Fibroblast of mammary gland (primary cell): Measurements from ENCODE around the gene DLG2.
A peak's percentile ranks its signal among the peaks of the same experiment; 100 is the strongest.

Experiments used
- DNase-seq: peaks from one replicate; pipeline ENCODE4 v3.0.0-alpha.2; 2010; ENCODE audit warnings: low read depth
- H3K4me3 ChIP-seq: 2 replicates; pipeline ENCODE4 v1.5.1; 2011; ENCODE audit warnings: low read depth, mild to moderate bottlenecking, low read length, moderate library complexity; ENCODE audit not compliant: control insufficient read depth
- TF ChIP-seq, protein P1 (sequence below): conservative IDR thresholded peaks from 2 replicates; pipeline ENCODE4 v1.5.1; 2011; ENCODE audit warnings: low read depth, low read length, inconsistent platforms; ENCODE audit not compliant: control insufficient read depth, insufficient read depth

The DLG2 gene

DNA sequence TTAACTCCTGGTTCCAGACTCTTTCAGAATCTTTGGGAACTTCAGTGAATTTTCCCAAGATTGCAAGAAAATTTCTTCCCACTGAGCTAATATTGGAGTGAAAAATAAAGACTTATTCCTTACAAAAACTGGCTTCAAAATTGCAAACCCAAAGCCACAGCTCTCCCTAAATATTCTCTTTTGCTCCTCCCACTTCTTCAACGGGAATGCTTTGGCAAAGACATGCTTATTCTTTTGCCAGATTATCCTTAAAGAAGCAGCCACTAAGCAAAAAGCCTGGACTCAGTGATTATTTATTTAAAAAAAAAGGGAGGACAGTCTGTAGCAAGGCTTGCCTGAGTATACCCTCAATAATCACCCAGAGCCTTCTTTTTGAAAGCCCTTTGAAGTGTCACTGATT lies 1438.6 kb downstream of the DLG2 start:
- no peak overlapping the region for H3K4me3 ChIP-seq

DNA sequence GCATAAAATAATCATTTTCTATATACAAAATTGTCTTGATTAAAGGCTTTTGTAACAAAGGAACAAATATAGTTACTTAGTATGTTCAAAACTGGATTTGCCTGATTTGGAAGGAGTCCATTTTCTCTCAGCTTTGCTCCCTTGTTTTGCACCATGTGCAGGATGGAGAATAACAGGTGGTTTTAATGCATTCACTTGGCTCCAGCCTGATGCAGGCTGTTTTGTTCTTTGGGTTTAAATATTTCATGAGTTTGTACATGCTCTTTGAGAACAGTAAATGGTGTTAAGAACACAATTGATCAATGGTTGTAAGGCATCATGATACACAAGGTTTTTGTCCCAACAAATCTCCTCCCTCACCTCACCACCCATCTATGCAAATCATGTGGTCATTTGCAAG lies 1454.1 kb downstream of the DLG2 start:
- no peak overlapping the region for H3K4me3 ChIP-seq
- TF ChIP-seq, protein P1, sequence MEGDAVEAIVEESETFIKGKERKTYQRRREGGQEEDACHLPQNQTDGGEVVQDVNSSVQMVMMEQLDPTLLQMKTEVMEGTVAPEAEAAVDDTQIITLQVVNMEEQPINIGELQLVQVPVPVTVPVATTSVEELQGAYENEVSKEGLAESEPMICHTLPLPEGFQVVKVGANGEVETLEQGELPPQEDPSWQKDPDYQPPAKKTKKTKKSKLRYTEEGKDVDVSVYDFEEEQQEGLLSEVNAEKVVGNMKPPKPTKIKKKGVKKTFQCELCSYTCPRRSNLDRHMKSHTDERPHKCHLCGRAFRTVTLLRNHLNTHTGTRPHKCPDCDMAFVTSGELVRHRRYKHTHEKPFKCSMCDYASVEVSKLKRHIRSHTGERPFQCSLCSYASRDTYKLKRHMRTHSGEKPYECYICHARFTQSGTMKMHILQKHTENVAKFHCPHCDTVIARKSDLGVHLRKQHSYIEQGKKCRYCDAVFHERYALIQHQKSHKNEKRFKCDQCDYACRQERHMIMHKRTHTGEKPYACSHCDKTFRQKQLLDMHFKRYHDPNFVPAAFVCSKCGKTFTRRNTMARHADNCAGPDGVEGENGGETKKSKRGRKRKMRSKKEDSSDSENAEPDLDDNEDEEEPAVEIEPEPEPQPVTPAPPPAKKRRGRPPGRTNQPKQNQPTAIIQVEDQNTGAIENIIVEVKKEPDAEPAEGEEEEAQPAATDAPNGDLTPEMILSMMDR, result no peak
- no peak for DNase-seq

More for the DNA sequence above, 1438.6 kb downstream of the DLG2 start:
- DNase-seq, result no peak
- TF ChIP-seq, protein P1, result no peak

DNA sequence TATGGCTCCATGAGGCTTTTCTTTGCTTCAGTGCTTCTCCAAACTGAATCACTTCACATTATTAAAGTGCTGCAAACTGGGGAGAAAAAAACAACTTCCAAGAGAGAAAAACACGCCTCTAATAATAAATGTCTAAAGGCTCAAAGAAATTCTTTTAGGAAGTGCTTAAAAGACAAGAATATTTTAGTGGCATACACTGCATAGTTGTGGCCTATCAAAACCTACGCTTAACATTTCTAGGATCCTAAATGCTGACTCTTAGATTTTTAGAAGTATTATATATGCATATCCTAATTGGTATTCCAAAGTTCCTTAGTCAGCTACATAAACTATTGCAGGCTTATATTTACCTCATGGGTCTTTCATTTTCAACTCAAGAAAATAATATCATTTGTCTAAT lies 1462.0 kb downstream of the DLG2 start:
- no peak for DNase-seq
- H3K4me3 ChIP-seq, result no peak overlapping the region
- TF ChIP-seq, protein P1, result no peak

DNA sequence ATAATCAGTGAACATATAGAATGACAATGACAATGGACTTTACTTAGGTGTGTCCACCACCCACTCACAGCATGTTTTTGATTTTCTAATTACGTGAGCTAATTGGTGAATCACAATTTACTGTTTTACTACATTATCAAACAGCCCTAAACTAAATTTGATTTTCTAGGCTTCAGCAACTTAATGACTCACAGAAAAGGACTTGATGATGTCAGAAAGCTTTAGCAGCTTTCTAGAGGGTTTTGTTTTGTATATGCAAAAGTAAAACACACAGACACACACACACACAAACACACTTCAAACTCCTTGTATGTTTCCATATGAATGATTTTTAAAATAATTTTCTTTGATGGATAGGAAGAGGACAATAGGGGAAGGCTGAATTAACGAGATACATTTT lies 1462.4 kb downstream of the DLG2 start:
- TF ChIP-seq, protein P1, result no peak
- peak; percentile 22 for DNase-seq

DNA sequence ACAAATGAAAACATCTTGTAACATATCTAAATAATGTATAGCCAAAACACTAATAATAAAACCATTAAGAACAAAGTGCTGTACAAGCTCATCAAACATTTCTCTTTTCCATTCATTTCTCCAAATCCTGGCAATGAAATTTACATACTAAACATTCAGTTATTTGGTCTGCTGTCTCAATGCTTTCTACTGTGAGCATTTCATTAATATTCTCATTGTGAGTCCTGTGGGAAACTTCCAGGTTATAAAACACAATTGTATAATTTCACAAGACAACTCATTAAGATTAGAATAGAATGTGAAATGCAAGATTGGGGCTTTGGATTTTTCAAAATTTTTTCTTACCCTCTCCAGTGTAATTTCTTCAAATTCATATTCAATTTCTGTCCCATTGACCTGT lies 1464.0 kb downstream of the DLG2 start:
- TF ChIP-seq, protein P1, result no peak
- DNase-seq, result no peak
- H3K4me3 ChIP-seq, result no peak overlapping the region

More for the DNA sequence above, 1462.4 kb downstream of the DLG2 start:
- H3K4me3 ChIP-seq, result no peak overlapping the region

DNA sequence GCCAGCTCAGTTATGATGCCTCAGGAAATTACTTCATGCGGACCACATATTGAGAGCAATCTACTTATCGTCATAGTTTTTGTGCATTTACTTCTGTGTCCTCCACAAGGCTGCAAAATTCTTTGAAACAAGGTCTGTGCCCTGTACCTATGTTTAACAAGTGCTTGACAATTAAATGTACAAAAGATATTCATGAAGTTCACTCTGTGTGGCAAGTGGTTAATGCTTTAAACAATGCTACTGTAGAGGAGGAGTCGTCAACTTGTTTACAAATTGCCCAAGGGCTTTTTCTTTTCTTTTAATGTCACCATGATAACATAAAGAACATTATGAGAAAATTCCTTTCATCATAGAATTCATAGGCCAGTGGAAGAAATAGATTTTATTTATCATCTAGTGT lies 1469.5 kb downstream of the DLG2 start:
- H3K4me3 ChIP-seq, result no peak overlapping the region
- TF ChIP-seq, protein P1, result no peak
- no peak for DNase-seq

DNA sequence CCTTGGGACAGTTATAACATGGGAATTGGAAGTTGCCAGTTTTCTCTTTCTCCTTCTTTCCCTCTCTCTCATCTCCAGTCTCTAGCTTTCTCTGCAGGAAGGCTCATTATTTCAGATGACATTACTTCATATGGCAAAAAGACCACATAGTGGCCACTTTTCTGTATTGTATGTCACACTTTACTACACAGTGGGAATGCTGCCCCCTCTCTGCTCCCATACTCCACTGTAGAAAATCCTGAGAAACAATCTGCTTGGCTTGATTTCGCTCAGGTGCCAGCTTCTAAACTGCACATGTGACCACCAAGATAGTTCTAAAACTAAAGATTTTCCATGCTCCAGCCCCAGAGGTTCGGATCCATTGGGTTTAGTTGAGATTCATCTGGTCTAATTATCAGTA lies 1480.3 kb downstream of the DLG2 start:
- H3K4me3 ChIP-seq, result no peak overlapping the region
- TF ChIP-seq, protein P1, result no peak
- DNase-seq, result no peak
